IPS DF 19.7 (cell line): ENCODE results near the gene ZNF408.
"Not testable (repeated sequence)": the region's sequence is repeated elsewhere in the genome, so short reads cannot be mapped to it uniquely, and the experiment has no call there.

ENCODE experiments used
- DNase-seq: peaks from one replicate; pipeline ENCODE4 v3.0.0-alpha.2; 2013; ENCODE audit warnings: low read depth, low spot score

ZNF408 gene

DNA sequence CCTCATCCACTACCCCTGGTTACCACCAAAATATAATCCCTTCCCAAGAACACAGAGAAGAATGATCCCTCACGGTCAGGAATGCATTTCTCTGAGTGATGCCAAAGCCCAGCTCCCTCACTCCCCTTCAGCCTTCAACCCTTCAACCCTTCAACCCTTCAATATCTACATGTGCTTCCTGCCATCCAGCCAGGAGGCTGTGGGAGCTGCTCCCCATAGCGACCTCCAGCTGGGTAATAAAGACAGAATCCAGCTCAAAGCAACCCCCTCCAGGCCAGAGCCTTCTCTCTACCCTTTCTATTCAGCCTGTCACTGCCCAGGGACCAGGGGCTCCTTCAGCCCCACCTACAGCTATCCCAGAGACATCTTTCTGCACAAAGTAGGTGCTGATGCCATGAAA, 3.1 kb upstream of the ZNF408 start:
- DNase-seq: no peak

DNA sequence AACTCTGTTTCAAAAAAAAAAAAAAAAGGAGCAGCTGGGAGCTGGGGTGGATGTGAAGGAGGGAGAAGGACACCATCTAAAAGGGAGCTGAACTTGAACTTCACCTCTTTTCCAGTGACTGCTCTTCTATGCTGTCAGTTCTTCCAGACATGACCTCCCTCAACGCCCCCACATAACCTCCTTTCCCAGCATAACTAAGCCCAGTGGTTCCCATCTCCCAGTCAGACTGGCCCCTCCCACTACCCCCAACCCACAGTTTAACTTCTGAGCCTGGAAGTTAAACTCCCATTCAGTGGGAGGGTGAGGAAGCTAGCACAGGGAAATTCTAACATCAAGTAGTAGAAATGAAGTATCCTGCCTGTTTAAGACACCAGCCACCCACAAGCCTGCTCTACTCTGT, 2.2 kb upstream of the ZNF408 start:
- no peak for DNase-seq

DNA sequence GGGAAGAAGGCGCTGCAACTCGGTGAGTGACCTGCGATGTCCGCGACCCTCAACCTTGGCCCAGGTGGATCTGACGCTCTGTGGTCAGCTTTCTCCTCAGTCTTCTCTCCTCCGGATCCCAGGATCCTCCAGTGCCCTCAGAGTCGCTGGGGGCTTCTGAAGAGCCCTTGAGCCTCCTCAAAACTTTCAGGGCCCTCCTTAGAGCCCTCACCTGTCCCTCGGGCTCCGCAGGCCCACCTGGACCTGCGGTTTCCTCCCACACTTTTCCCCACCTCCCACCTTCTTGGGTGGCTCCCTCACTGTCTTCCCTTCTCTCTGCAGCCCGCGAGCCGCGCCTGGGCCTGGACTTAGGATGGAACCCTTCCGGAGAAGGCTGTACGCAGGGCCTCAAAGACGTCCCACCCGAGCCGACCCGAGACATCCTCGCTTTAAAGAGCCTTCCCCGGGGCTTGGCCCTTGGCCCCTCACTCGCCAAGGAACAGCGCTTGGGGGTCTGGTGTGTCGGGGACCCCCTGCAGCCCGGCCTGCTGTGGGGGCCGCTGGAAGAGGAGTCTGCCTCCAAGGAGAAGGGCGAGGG, 335 bp downstream of the ZNF408 start:
- DNase-seq: no peak

DNA sequence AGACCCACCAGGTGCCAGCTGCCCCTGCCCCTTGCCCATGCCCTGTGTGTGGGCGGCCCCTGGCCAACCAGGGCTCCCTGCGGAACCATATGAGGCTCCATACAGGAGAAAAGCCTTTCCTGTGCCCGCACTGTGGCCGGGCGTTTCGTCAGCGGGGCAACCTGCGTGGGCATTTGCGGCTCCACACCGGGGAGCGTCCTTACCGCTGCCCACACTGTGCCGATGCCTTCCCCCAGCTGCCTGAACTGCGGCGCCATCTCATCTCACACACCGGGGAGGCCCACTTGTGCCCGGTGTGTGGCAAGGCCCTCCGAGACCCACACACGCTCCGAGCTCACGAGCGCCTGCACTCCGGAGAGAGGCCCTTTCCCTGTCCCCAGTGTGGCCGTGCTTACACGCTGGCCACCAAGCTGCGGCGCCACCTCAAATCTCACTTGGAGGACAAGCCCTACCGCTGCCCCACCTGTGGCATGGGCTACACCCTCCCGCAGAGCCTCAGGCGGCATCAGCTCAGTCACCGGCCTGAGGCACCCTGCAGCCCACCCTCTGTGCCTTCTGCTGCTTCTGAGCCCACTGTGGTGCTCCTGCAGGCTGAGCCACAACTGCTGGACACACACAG, 4.3 kb downstream of the ZNF408 start:
- no peak for DNase-seq

DNA sequence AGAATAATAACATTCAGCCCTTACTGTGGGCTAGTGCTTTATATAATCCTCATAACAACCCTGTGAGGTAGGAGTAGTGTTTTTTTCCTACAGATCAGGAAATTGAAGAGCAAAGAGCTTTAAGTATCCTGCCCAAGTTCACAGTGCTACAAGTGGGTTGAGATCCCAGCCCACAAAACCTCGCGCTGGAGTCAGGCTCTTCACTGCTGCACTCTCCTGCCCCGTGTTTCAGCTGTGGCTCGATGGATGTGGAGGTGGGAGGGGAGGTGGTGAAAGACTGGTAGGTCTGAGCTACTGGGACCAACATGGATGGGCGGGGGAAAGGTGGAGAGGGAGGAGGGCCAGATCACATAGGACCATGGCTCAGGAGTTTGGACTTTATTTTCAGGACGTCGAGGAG, 6.1 kb downstream of the ZNF408 start:
- DNase-seq: no peak

DNA sequence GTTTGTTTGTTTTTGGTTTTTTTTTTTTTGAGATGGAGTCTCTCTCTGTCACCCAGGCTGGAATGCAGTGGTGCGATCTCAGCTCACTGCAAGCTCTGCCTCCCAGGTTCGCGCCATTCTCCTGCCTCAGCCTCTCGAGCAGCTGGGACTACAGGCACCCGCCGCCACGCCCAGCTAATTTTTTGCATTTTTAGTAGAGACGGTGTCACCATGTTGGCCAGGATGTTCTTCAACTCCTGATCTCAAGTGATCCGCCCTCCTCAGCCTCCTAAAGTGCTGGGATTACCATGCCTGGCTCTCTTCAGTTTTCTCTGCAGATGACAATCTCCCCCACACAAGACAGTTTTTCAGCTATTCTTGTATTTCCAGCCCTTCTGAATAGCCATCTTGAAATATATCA, 8.5 kb downstream of the ZNF408 start:
- DNase-seq: not testable (repeated sequence)

DNA sequence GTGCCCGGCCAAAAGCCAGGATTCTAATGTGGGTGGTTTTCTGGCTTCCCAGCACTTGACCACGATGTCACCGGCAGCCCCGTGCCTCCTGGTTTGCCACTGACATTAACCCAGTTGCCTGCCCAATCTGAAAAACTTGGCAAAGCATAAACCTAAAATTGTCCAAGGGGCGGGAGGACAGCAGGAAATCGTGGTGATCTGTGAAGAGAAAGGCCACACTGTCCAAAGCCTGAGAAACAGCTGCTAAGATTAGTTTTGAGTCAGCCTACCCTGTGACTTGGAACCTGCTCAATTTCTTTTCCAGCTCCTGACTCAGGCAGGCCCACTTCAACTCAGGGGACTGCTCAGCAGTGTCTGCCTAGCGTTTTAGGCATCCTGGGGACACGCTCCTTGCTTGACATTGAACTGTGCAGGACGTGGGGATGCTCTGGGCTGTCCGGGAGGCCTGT, 10.0 kb downstream of the ZNF408 start:
- DNase-seq: no peak

DNA sequence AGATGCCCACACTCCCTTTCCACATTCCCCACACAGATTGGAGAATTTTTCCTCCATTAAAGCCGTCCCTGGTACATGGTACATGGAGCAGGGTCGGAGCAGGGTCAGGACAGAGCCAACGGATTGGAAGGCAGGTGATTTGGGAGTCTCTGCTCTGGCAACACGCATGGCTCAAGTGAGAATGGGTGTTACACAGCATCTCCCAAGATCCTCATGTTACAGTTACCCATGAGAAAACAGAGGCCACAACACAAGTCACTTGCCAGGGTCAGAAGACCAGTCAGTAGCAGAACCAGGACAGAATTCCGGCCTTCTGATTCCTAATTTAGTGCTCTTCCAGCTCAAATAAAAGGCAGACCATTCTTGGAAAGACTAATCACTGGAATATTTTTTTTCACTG, 10.5 kb downstream of the ZNF408 start:
- no peak for DNase-seq

DNA sequence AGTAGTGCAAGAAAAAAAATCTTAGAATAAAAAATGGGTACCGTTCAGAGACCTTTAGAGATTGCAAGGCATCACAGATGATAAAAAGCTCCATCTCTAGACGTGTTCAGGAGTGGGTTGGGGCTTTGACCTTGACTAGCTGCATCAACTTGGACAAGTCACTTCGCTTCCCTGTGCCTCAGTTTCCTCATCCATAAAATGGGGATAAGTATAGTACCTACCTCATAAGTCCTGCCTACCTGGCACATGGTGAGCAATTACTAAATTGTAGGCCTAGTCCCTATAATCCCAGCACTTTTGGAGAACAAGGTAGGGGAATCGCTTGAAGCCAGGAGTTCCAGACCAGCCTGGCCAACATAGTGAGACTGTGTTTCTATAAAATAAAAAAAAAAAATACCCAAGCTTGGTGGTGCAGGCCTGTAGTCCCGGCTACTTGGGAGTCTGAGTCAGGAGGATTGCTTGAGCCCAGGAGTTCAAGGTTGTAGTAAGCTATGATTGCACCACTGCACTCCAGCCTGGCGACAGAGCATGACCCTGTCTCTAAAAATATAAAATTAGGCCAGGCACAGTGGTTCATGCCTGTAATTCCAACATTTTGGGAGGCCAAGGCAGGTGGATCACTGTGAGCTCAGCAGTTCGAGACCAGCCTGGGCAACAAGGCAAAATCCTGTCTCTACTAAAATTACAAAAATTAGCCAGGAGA, 12.2 kb downstream of the ZNF408 start:
- no peak for DNase-seq

DNA sequence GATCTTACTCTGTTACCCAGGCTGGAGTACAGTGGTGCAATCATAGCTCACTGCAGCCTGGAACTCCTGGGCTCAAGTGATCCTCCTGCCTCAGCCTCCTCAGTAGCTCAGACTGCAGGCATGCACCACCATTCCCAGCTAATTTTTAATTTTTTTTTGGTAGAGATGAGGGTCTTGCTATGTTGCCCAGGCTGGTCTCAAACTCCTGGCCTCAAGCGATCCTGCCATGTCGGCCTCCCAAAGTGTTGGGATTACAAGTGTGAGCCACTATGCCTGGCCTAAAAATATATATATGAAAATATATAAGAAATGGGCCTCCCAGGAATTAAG, 17.0 kb downstream of the ZNF408 start:
- not testable (repeated sequence) for DNase-seq

DNA sequence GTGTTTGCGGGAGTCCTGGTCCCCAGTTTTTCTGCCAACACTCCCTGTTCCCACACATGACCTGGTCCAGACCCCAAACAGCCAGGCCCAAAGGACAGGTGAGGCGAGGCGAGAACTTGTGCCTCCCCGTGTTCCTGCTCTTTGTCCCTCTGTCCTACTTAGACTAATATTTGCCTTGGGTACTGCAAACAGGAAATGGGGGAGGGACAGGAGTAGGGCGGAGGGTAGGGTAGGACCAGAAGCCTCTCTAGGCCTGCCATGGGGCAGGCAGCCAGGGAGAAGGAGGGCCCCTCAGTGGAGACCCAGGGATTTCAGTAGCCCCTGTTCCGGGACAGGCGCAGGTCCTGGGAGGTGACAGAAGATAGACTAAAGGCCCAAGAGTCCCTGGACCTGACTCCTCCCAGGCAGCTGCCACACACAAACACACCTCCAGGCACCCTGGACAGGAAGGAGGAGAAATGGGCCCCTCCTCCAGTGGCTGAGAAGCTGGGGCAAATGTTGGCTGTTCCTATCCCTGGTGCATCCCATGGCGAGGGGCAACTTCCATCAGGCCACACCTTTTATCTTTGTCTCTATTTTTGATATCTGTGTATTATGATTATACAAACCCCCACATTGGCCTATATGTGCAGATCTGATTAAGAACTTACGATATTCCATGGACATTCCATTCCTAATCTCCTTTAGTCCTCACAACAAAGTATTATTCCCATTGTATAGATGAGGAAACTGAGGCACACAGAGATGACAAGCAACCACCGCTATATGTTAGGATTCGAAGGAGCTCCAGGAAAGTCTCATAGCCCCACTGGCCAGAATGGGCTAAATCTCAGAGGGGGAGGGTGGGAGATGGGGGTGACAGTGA, 17.6 kb downstream of the ZNF408 start:
- DNase-seq: no peak

DNA sequence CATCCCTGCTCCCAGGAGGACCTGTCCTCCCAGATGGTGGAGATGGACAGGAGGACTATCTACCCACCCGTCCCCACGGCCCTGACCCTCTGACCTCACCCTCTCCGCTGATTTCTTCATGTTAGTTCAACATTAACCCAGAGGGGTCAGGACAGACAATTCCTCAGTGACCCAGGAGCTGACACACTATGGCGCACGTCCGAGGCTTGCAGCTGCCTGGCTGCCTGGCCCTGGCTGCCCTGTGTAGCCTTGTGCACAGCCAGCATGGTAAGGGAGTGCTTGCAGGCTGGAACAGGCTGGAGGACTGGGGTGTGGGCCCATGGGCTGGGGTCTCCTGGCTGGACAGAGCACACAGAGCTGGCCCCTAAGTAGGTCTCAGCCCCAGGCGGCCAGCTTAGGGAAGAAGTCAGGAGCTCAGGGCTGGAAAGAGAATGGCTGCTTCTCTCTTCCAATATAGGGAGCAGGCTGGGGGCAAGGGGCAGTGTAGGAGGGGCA, 18.3 kb downstream of the ZNF408 start, which contains the start of gene F2:
Gene F2 (plus strand): TSS at position 166 of the 495 bp plus-strand sequence. CDS start 23 bp downstream, at position 189.
- DNase-seq: no peak

DNA sequence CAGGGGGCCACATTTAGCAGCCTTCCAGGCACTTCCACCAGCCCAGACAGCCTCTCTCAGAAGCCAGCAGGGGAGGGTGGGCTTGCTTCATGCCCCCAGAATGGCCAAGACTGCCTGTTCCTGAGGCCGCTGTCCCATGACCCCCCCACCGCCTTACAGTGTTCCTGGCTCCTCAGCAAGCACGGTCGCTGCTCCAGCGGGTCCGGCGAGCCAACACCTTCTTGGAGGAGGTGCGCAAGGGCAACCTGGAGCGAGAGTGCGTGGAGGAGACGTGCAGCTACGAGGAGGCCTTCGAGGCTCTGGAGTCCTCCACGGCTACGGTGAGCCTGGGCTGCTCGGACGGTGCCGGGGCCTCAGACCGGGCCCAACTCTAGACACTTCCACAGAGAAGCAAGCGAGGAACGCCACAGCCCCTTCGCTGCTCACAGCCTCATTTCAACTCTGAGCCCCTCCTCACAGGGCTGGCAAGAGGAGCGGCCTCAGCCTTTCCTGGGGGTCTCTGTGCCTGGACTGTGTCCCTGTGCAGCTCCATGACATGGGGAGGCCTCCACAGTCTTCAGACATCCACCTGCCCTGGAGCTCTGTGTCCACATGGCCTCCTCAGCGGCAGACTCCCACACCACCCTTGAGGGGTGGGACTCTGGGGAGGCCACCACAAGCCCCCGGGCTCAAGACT, 18.9 kb downstream of the ZNF408 start:
- DNase-seq: no peak

DNA sequence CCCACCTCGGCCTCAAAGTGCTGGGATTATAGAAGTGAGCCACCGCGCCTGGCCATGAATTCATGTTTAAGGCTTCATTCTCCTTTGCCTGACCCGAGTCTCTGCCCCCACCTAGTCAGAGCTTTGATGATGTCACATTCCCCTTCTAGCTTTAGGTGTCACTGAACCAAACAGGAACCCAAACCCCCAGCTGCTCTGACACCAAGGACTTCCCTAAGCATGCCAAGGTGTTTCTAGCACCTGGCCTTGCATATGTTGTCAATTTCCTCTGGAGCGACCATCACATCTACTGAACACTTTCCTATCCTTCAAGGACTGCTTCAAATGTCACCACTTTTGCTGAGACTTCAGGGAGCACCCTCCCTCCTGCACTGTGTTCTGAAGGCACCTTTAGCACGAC, 20.5 kb downstream of the ZNF408 start:
- DNase-seq: no peak

DNA sequence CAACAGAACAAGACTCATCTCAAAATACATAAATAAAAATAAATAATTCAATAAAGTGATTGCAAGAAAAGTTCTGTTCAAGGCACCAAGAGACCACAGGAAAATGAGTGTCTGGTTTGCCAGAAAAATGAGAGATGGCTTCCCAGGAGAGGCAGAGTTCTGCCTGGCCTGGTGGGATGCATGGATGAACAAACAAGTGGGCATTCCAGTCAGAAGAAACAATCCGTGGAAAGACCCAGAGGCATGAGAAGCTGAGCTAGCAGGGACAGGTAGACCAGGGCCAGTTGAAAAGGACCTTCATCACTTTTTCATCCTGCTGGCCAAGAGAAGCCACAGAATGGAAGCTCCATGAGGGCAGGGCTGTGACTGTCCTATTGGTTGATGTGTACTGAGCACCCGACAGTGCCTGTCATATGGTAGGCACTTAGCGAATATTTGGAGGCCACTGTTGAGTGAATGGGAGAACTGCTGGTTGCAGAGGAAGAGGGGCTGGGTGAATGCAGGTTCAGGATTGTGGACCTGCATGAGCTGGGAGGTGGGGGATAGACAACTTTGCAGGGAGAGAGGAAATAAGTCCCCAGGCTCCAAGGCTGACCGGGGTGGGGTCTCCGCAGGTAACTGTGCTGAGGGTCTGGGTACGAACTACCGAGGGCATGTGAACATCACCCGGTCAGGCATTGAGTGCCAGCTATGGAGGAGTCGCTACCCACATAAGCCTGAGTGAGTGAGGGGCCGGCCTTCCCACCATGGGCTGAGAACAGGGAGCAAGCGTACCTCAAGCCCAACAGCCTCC, 21.9 kb downstream of the ZNF408 start:
- no peak for DNase-seq

DNA sequence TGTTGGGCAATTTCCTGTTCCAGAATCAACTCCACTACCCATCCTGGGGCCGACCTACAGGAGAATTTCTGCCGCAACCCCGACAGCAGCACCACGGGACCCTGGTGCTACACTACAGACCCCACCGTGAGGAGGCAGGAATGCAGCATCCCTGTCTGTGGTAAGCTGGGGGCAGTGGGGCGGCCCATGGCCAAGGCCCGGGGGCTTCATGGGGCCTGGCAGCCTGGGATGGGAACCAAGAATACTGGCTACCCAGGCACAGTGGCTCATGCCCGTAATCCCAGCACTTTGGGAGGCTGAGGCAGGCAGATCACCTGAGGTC, 22.5 kb downstream of the ZNF408 start:
- no peak for DNase-seq

DNA sequence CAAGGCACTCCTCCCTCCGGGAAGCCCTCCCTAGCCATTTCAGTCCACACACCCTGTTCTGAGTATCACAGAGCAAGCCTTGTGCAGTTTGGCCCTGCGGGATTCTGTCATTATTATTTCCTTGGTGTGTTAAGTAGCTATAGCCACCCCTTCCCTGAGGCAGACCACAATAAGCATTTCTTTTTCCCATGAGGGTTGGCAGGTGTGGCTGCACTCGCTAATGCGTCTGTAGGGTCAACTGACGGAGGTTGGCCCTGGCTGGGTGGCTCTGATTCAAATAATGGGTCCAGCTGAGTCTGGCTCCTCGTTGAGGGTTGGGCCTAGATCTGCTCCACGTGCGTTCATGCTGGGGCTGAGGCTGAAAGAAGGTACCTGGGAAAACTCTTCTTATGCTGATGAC, 23.3 kb downstream of the ZNF408 start:
- no peak for DNase-seq

DNA sequence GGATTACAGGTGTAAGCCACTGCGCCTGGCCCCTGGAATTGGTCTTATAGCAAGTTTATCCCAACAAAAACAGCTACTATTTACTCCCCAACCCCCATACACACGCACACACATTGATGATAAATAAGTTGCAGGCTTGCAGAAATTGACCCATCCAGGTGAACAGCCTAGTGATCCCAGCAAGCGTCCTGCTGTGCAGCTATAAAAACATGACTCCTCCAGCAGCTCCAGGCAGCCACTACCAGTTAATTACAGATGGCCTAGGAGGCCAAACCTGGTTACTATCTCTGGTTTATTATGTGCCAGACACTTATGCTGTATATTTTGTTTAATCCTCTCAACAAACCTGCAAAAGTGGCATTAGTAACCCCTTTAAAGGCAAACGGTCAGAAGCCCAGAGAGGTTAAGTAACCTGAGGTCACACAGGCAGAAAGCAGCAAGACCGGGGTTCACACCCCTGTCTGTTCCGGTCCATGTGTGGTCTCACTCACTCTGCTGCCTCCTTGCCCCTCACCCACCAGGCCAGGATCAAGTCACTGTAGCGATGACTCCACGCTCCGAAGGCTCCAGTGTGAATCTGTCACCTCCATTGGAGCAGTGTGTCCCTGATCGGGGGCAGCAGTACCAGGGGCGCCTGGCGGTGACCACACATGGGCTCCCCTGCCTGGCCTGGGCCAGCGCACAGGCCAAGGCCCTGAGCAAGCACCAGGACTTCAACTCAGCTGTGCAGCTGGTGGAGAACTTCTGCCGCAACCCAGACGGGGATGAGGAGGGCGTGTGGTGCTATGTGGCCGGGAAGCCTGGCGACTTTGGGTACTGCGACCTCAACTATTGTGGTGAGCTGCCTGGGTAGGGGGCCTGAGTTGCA, 24.7 kb downstream of the ZNF408 start:
- no peak for DNase-seq

DNA sequence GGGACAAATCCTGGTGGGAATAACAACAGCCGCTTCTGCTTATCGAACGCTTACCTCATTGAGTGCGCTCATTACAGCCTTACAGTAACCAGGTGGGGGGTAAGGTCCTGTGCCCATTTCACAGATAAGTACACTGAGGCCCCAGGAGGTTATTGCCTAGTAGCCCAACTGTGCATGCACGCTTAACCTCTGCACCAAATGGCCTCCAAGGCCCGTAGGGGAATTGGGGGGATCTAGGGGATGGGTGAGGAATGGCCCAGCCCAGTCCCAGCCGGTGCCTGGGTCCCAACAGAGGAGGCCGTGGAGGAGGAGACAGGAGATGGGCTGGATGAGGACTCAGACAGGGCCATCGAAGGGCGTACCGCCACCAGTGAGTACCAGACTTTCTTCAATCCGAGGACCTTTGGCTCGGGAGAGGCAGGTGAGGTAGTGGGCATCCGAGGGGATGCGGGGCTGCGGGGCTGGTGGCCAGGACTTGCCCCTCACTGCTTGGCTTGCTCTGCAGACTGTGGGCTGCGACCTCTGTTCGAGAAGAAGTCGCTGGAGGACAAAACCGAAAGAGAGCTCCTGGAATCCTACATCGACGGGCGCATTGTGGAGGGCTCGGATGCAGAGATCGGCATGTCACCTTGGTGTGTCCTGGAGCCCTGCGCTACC, 25.5 kb downstream of the ZNF408 start:
- DNase-seq: no peak
